GM19395 (cell line): ENCODE measurements around the gene NNT.
"Not testable (repeated sequence)": the region's sequence is repeated elsewhere in the genome, so short reads cannot be mapped to it uniquely, and the experiment has no call there.

ENCODE experiments used
- ATAC-seq: cut with Tn5 transposase; IDR thresholded peaks from one replicate; pipeline ENCODE4 v1.9.1; 2021; ENCODE audit warnings: mild to moderate bottlenecking, moderate library complexity; ENCODE audit not compliant: unreplicated experiment

The NNT gene

GRCh38 chr5:43661102-43661501, 58.1 kb downstream of the NNT start:
- no peak for ATAC-seq

GRCh38 chr5:43663916-43664315, 60.9 kb downstream of the NNT start:
- ATAC-seq: no peak

GRCh38 chr5:43664501-43665040, 61.6 kb downstream of the NNT start:
- no peak for ATAC-seq

GRCh38 chr5:43665749-43666148, 62.8 kb downstream of the NNT start:
- ATAC-seq: not testable (repeated sequence)

- ATAC-seq: not testable (repeated sequence)
These were observed 63.7 kb downstream of the NNT start for GRCh38 chr5:43666728-43667127.

- not testable (repeated sequence) for ATAC-seq
These were observed 64.4 kb downstream of the NNT start for GRCh38 chr5:43667379-43667778.

- no peak for ATAC-seq
These were observed 71.6 kb downstream of the NNT start for GRCh38 chr5:43674536-43674935.

- no peak for ATAC-seq
These were observed 72.4 kb downstream of the NNT start for GRCh38 chr5:43675357-43675756.

GRCh38 chr5:43676083-43676840, 73.3 kb downstream of the NNT start:
- no peak for ATAC-seq

- ATAC-seq: no peak
These were observed 74.3 kb downstream of the NNT start for GRCh38 chr5:43677253-43677652.

- no peak for ATAC-seq
These were observed 76.2 kb downstream of the NNT start for GRCh38 chr5:43679214-43679613.

GRCh38 chr5:43680286-43680685, 77.3 kb downstream of the NNT start:
- no peak for ATAC-seq

GRCh38 chr5:43683884-43684471, 81.0 kb downstream of the NNT start:
- ATAC-seq: no peak

- ATAC-seq: no peak
These were observed 82.4 kb downstream of the NNT start for GRCh38 chr5:43685252-43685950.

GRCh38 chr5:43687275-43687674, 84.3 kb downstream of the NNT start:
- no peak for ATAC-seq

GRCh38 chr5:43691275-43691674, 88.3 kb downstream of the NNT start:
- ATAC-seq: no peak

- ATAC-seq: no peak
These were observed 88.9 kb downstream of the NNT start for GRCh38 chr5:43691893-43692292.

- ATAC-seq: no peak
These were observed 90.4 kb downstream of the NNT start for GRCh38 chr5:43693411-43693810.

GRCh38 chr5:43694027-43694426, 91.0 kb downstream of the NNT start:
- no peak for ATAC-seq

- not testable (repeated sequence) for ATAC-seq
These were observed 93.5 kb downstream of the NNT start for GRCh38 chr5:43696444-43696843.

GRCh38 chr5:43699910-43700309, 96.9 kb downstream of the NNT start:
- no peak for ATAC-seq

- ATAC-seq: no peak
These were observed 97.6 kb downstream of the NNT start for GRCh38 chr5:43700601-43701000.
